ENCODE results near the gene BMPR1A.

DNA sequence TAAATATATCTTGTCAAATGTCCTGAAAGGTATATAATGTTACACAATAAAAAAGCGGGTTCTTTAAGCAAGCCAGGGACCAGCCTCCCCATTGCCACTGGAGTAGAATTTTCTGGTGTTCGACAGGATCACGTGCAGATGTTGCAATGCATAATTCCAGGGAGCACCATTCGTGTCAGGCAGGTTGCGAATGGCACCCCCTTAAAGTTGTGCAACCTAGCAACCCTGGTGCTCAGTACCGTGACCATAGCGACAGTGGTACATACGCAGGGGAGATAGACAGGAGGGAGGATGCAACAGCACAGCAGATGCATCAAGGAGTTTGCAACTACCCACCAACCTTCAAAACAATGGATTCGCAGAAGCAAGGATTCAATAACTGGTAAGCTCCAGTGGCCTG, 6.6 kb upstream of the BMPR1A start:
- TF ChIP-seq POLR2A (IDR thresholded peaks at IDR 0.05): no peak
- TF ChIP-seq, protein P1, sequence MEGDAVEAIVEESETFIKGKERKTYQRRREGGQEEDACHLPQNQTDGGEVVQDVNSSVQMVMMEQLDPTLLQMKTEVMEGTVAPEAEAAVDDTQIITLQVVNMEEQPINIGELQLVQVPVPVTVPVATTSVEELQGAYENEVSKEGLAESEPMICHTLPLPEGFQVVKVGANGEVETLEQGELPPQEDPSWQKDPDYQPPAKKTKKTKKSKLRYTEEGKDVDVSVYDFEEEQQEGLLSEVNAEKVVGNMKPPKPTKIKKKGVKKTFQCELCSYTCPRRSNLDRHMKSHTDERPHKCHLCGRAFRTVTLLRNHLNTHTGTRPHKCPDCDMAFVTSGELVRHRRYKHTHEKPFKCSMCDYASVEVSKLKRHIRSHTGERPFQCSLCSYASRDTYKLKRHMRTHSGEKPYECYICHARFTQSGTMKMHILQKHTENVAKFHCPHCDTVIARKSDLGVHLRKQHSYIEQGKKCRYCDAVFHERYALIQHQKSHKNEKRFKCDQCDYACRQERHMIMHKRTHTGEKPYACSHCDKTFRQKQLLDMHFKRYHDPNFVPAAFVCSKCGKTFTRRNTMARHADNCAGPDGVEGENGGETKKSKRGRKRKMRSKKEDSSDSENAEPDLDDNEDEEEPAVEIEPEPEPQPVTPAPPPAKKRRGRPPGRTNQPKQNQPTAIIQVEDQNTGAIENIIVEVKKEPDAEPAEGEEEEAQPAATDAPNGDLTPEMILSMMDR (IDR thresholded peaks at IDR 0.05): no peak

All from lower leg skin (tissue), 3 donors.